HG03571 (cell line): Measurements from ENCODE around the gene ABCC4.
"Not testable (repeated sequence)": the region's sequence is repeated elsewhere in the genome, so short reads cannot be mapped to it uniquely, and the experiment has no call there.

Source experiments
- ATAC-seq: cut with Tn5 transposase; IDR thresholded peaks from one replicate; pipeline ENCODE4 v1.9.1; 2021; ENCODE audit not compliant: unreplicated experiment

Gene ABCC4

DNA sequence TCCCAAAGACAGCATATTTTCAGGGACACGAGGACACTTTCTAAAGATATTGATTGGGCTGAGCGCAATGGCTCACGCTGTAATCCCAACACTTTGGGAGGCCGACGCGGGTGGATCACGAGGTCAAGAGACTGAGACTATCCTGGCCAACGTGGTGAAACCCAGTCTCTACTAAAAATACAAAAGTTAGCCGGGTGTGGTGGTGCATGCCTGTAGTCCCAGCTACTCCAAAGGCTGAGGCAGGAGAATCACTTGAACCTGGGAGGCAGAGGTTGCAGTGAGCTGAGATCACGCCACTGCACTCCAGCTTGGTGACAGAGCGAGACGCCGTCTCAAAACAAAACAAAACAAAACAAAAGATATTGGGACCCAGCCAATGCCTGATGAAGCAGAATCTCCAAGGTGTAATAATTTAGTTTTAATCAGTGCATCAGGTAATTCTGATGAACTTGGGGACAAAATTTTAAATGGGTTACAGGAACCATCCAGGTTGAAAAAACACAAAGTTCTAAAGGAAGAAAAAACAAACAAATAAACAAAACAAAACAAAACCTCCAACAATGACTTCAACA is 100.8 kb downstream of the ABCC4 start:
- ATAC-seq: not testable (repeated sequence)

DNA sequence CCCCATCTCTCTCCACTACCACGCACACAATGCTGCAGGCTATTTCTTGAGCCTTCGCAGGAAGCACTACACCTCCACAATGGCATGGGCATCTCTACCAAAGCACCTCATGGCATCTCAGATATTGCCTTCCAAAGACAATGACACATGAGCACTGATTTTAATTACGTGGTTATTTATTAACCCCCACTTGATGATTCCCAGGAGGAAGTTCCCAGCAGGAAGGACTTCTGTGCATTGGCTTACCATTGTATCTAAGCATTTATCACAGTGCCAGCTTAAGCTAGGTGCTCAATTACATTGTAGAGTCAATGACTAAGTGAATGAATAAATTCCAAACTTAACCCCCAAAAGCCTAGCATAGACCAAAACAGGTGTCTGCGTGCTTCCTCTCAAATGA is 101.4 kb downstream of the ABCC4 start:
- ATAC-seq: no peak

- not testable (repeated sequence) for ATAC-seq
These were observed 102.6 kb downstream of the ABCC4 start for GRCh38 chr13:95198606-95199005.

DNA sequence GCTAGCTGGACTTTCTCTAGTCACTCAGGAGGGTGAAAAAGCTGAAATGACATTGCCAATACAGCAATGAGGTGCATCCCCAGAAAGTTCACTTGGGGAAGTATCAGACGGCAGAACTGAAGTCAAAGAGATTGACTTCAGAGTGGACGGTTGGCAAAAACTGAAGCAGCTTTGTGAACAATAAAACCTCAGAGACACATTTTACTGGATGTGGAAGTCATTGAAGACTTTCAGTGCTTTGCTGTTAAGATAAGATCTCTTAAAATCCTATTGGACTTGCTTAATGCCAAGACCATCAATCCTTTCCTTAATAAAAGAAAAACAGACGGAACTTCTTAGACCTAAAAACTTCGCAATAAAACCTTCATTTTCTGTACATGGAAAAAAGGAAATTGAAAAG is 103.7 kb downstream of the ABCC4 start:
- ATAC-seq: no peak

- ATAC-seq: no peak
These were observed 106.1 kb downstream of the ABCC4 start for GRCh38 chr13:95195146-95195545.

DNA sequence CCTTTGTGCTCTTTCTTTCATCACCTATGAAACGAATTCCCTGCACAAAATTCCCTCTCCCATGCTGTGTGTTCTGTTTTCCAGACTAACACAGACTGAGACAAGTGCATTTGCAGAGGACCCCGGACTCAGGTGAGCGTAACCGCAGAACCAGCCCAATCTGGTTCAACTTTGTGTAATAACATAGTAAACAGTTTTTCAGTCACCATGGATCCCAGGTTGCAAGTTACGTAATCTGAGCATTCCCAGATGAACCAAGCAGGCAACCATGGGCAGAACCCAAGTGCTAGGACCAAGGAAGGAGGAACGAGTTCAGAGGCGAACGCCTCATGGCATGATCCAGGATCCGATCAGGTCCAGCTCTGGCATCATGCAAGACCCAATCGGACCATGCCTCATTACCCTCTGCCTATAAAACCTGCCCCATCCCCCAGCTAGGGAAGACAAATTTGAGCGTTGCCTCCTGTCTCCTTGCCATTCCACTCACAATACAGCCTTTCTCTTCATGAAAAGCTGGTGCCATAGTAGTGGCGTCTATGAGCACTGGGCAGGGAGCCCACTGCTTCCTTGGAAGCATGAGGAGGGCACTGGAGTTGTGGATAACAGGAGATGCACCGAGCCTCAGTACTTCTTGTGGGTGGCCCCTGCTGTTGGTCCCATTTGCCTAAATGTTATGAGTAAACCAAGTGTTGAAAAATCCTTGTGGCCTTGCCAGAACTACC is 107.6 kb downstream of the ABCC4 start:
- ATAC-seq: no peak

GRCh38 chr13:95192998-95193397 is 108.3 kb downstream of the ABCC4 start:
- ATAC-seq: no peak

- ATAC-seq: not testable (repeated sequence)
These were observed 108.7 kb downstream of the ABCC4 start for GRCh38 chr13:95192564-95192945.

- peak; percentile 83 for ATAC-seq
These were observed 109.3 kb downstream of the ABCC4 start for GRCh38 chr13:95191821-95192563.

GRCh38 chr13:95188128-95188527 is 113.1 kb downstream of the ABCC4 start:
- ATAC-seq: no peak

- ATAC-seq: no peak
These were observed 115.4 kb downstream of the ABCC4 start for GRCh38 chr13:95185851-95186250.

DNA sequence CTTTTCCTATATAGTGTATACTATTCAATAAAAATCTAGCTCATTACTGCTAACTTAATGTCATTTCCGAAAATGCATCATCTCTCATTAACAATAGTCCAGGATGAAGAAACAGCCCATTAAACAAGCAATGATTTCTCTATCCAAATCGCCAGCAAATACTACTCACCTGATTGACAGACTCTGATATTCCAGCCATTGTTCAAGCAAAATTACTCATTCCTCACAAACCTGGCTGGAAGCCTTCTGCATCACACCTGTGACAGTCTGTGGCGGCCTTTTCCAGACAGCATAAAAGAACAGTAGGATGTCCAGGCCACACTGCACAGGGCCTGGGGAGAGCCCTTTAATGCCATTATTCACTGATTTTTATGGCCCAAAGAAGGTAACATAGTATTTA is 115.9 kb downstream of the ABCC4 start:
- no peak for ATAC-seq

- no peak for ATAC-seq
These were observed 116.9 kb downstream of the ABCC4 start for GRCh38 chr13:95184317-95184716.

DNA sequence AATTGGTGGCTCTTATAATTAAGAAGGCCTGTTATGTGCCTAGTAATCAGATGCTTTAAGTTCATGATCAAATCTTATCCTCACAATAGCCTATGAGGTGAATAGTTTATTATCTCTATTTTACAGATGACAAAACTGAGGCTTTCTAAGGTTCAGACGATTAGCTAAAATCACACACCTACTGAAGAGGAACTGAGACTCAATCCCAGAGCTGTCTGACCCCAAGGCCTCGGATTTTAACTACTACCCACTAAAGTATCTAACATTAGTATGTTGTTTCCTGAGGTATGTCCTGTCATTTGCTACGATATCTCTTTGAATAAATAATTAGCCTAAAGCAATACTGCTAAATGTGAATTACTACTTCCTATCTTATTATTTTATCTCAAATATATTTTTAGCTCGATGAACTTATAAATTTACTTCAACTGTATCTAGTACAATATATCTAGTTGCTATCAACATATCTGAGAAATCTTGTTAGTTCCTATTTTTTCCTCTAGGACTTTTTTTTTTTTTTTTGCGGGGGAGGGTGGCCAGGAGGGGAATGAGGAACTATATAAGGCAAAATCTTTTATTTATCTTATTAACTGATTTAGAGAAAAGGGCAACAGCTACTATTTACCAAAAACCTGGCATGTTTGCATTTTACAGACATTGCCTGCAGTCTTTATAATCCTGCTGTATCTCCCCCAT is 118.5 kb downstream of the ABCC4 start:
- ATAC-seq: no peak

DNA sequence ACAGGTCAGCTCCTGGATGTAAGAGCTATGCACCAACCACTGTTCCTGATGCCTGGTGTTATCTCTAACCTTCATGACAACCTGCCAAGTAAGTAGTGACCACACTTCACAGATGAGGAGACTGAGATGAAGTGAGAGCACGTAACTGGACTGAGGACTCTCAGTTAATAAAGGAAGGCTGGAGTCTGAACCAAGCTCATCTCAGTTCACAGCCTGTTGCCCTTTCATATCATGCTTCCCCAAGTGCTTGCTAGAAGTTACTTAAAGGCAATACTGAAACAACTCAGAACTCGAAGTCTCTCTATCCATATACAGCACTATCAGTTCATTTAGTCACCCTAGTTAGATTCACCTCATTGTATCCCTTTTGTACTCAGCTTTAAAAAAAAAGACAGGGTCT is 119.7 kb downstream of the ABCC4 start:
- ATAC-seq: peak; percentile 74

GRCh38 chr13:95180513-95181245 is 120.6 kb downstream of the ABCC4 start:
- ATAC-seq: no peak

DNA sequence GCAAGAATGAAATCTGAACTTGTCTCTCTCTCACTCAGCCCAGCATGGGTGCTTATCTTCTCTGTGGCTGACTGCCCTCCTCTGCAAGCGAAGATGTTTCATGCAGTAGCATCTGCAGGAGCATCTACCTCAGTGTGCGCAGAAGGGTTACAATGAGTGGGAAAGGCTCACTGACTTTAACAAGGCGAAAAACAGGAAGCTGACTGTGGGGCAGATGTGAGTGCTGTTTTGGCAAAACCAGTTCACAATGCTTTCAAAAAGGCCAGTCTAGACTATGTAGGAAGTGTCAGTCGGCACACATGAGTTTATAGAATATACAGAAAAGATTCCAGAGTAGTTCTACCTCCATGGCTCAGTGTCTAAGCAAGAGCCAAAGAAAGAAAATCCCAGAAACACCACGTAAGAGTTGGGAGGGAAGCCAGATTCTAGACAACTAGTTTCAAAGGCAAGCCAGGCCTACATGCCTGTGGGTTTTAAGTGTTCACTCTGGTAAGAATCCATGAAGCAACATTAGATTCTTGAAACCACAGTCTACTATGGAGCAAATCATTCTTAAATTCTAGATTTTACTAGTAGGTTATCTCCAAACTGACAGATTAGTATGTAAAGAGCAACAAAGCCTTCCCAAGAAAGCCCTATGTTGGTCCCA is 124.5 kb downstream of the ABCC4 start:
- ATAC-seq: no peak

- ATAC-seq: no peak
These were observed 126.7 kb downstream of the ABCC4 start for GRCh38 chr13:95174517-95174916.

GRCh38 chr13:95168191-95168590 is 133.1 kb downstream of the ABCC4 start:
- no peak for ATAC-seq

- ATAC-seq: not testable (repeated sequence)
These were observed 134.2 kb downstream of the ABCC4 start for GRCh38 chr13:95167003-95167402.
